CD4-positive, CD25-positive, alpha-beta regulatory T cell (primary cell): ENCODE measurements around the gene CYB561D1. TPM values are rescaled to one million over a fixed set of nuclear protein-coding genes. Genes with fewer than 3 reads are reported as not detected.
"Not testable (repeated sequence)": the region's sequence is repeated elsewhere in the genome, so short reads cannot be mapped to it uniquely, and the experiment has no call there.

Source experiments
- ATAC-seq, 2 donors: fragments of 150-1000 bp; cut with Tn5 transposase; one replicate each; pipeline ENCODE4 v1.10.0; 2021; ENCODE audit warnings: low read depth in 2 of 2, moderate number of reproducible peaks in 2 of 2, moderate library complexity in 1 of 2
- DNase-seq, 3 donors: peaks; one replicate each; pipeline versions ENCODE4 v3.0.0 to v3.0.0-alpha.2; 2012 to 2022; ENCODE audit warnings: mixed read lengths in 1 of 3
- H3K27ac ChIP-seq: one replicate; pipeline ENCODE4 v1.7.0; 2013; ENCODE audit warnings: mild to moderate bottlenecking, low read length; ENCODE audit not compliant: insufficient read depth, poor library complexity, severe bottlenecking
- H3K27me3 ChIP-seq: one replicate; pipeline ENCODE4 v1.7.0; 2013; ENCODE audit warnings: low read length; ENCODE audit not compliant: control insufficient read depth, insufficient read depth
- H3K36me3 ChIP-seq: one replicate; pipeline ENCODE4 v1.7.0; 2013; ENCODE audit warnings: mild to moderate bottlenecking, low read length, moderate library complexity; ENCODE audit not compliant: control insufficient read depth, insufficient read depth
- H3K4me1 ChIP-seq: 2 replicates; pipeline ENCODE4 v1.7.0; 2013; ENCODE audit warnings: mild to moderate bottlenecking, low read length; ENCODE audit not compliant: insufficient read depth, control insufficient read depth, poor library complexity, severe bottlenecking
- H3K4me3 ChIP-seq: one replicate; pipeline ENCODE4 v1.7.0; 2013; ENCODE audit warnings: low read depth, mild to moderate bottlenecking, low read length, moderate library complexity
- H3K9me3 ChIP-seq, 2 experiments: 1 replicate in 1 of 2; 2 replicates in 1 of 2; pipeline ENCODE4 v1.7.0; 2013; ENCODE audit warnings: low read length in 2 of 2, mild to moderate bottlenecking in 1 of 2, moderate library complexity in 1 of 2; ENCODE audit not compliant: control insufficient read depth in 2 of 2
- H3K27ac Mint-ChIP-seq, 3 donors: one replicate each; pipeline ENCODE4 v1.8.0; 2020 to 2022; ENCODE audit warnings: mild to moderate bottlenecking in 3 of 3, mixed read lengths in 3 of 3, moderate library complexity in 2 of 3
- H3K27me3 Mint-ChIP-seq: one replicate; pipeline ENCODE4 v1.8.0; 2022; ENCODE audit warnings: mild to moderate bottlenecking, mixed read lengths
- H3K36me3 Mint-ChIP-seq: one replicate; pipeline ENCODE4 v1.8.0; 2020; ENCODE audit warnings: mixed read lengths
- H3K4me1 Mint-ChIP-seq, 4 donors: one replicate each; pipeline ENCODE4 v1.8.0; 2020 to 2022; ENCODE audit warnings: mixed read lengths in 4 of 4, mild to moderate bottlenecking in 1 of 4
- H3K4me3 Mint-ChIP-seq, 4 donors: one replicate each; pipeline ENCODE4 v1.8.0; 2020 to 2022; ENCODE audit warnings: mild to moderate bottlenecking in 4 of 4, mixed read lengths in 4 of 4, moderate library complexity in 3 of 4
- H3K9me3 Mint-ChIP-seq, 7 donors: one replicate each; pipeline ENCODE4 v1.8.0; 2020 to 2022; ENCODE audit warnings: mixed read lengths in 7 of 7, mild to moderate bottlenecking in 3 of 7, moderate library complexity in 2 of 7
- polyA plus RNA-seq, 4 donors: library from polyadenylated mRNA; unstranded; fragments of 300-500 nt; fragmentation: Illumina TruSeq; gene quantifications; one replicate each; pipeline ENCODE4 v1.2.3, GENCODE V29; 2021
- total RNA-seq: library from RNA; stranded (reverse); gene quantifications from one replicate; pipeline ENCODE4 v1.2.3, GENCODE V29; 2022

The CYB561D1 gene
- total and polyA plus RNA-seq, 5 donors from 2014 or later = 11.5 to 30.7 (median 20.3) TPM

- Mint-ChIP-seq H3K9me3 (peaks cover 0 to 3% (median 0%) of the 10 kb centered on the region in 7 donors), H3K27ac (no peak within 1 kb of the TSS), H3K4me3 (peak within 1 kb of the TSS; percentile 76 to 90 (median 82)), H3K36me3 (no peaks in the 10 kb centered on the region), H3K27me3 (peaks cover 94% of the 10 kb centered on the region), H3K4me1 (peaks cover 0 to 7% (median 5%) of the 10 kb centered on the region in 4 donors)
- peaks cover 38% of the 10 kb centered on the region for H3K27me3 ChIP-seq
- no peak within 1 kb of the TSS for H3K27ac ChIP-seq
- no peaks in the 10 kb centered on the region for H3K36me3 ChIP-seq
- no peak within 1 kb of the TSS for H3K4me3 ChIP-seq
- peaks cover 11% of the 10 kb centered on the region for H3K4me1 ChIP-seq
- H3K9me3 ChIP-seq = no peaks in the 10 kb centered on the region
- no peak for DNase-seq
- no peak for ATAC-seq
Measured at GRCh38 chr1:109466452-109467300, 27.2 kb upstream of the CYB561D1 start, which contains the start of gene SYPL2. SYPL2 (plus strand) TSS chr1:109466546; CDS start chr1:109466844, 298 bp downstream.

GRCh38 chr1:109467301-109467777 lies 26.6 kb upstream of the CYB561D1 start:
- no peak overlapping the region for H3K27ac Mint-ChIP-seq
- no peak for DNase-seq
- peak overlapping the region in 3 of 4 donors; percentile 66 to 84 (median 68) for H3K4me3 Mint-ChIP-seq
- peaks cover 94% of the 10 kb centered on the region for H3K27me3 Mint-ChIP-seq
- no peak for ATAC-seq
- H3K36me3 ChIP-seq = no peaks in the 10 kb centered on the region
- peaks cover 11% of the 10 kb centered on the region for H3K4me1 ChIP-seq
- H3K9me3 Mint-ChIP-seq = peaks cover 0 to 3% (median 0%) of the 10 kb centered on the region in 7 donors
- no peak overlapping the region for H3K4me3 ChIP-seq
- peaks cover 39% of the 10 kb centered on the region for H3K27me3 ChIP-seq
- H3K36me3 Mint-ChIP-seq = no peaks in the 10 kb centered on the region
- H3K27ac ChIP-seq = no peak overlapping the region
- no peaks in the 10 kb centered on the region for H3K9me3 ChIP-seq
- peaks cover 0 to 7% (median 5%) of the 10 kb centered on the region in 4 donors for H3K4me1 Mint-ChIP-seq

- peaks cover 39% of the 10 kb centered on the region for H3K27me3 ChIP-seq
- peak overlapping the region in 2 of 4 donors; percentile 22 to 84 for H3K4me3 Mint-ChIP-seq
- peaks cover 94% of the 10 kb centered on the region for H3K27me3 Mint-ChIP-seq
Measured at GRCh38 chr1:109468061-109468460, 25.8 kb upstream of the CYB561D1 start.

GRCh38 chr1:109468903-109469302 lies 25.0 kb upstream of the CYB561D1 start:
- Histone ChIP-seq H3K4me3 (no peak overlapping the region), H3K9me3 (no peaks in the 10 kb centered on the region), H3K4me1 (peaks cover 11% of the 10 kb centered on the region), H3K27me3 (peaks cover 41% of the 10 kb centered on the region), H3K27ac (no peak overlapping the region), H3K36me3 (no peaks in the 10 kb centered on the region)
- H3K4me1 Mint-ChIP-seq = peaks cover 0 to 7% (median 5%) of the 10 kb centered on the region in 4 donors
- no peaks in the 10 kb centered on the region for H3K36me3 Mint-ChIP-seq
- no peak for DNase-seq
- no peak overlapping the region for H3K27ac Mint-ChIP-seq
- H3K9me3 Mint-ChIP-seq = peaks cover 0 to 3% (median 0%) of the 10 kb centered on the region in 7 donors
- H3K27me3 Mint-ChIP-seq = peaks cover 92% of the 10 kb centered on the region
- peak overlapping the region in 1 of 4 donors; percentile 1 for H3K4me3 Mint-ChIP-seq
- ATAC-seq = no peak

More at GRCh38 chr1:109468061-109468460, 25.8 kb upstream of the CYB561D1 start:
- Mint-ChIP-seq H3K9me3 (peaks cover 0 to 3% (median 0%) of the 10 kb centered on the region in 7 donors), H3K4me1 (peaks cover 0 to 7% (median 5%) of the 10 kb centered on the region in 4 donors), H3K27ac (no peak overlapping the region), H3K36me3 (no peaks in the 10 kb centered on the region)
- peaks cover 11% of the 10 kb centered on the region for H3K4me1 ChIP-seq
- H3K27ac ChIP-seq = no peak overlapping the region
- no peak overlapping the region for H3K4me3 ChIP-seq
- no peak for ATAC-seq
- no peaks in the 10 kb centered on the region for H3K36me3 ChIP-seq
- no peaks in the 10 kb centered on the region for H3K9me3 ChIP-seq
- DNase-seq = no peak

GRCh38 chr1:109470245-109470644 lies 23.6 kb upstream of the CYB561D1 start:
- peaks cover 11% of the 10 kb centered on the region for H3K4me1 ChIP-seq

GRCh38 chr1:109472779-109473178 lies 21.1 kb upstream of the CYB561D1 start:
- Mint-ChIP-seq H3K4me3 (no peak overlapping the region), H3K27me3 (peaks cover 79% of the 10 kb centered on the region), H3K4me1 (no peaks in the 10 kb centered on the region), H3K9me3 (peaks cover 0 to 2% (median 0%) of the 10 kb centered on the region in 7 donors), H3K36me3 (no peaks in the 10 kb centered on the region), H3K27ac (no peak overlapping the region)
- ATAC-seq (no peak), DNase-seq (no peak)
- H3K4me3 ChIP-seq = no peak overlapping the region
- H3K9me3 ChIP-seq = no peaks in the 10 kb centered on the region
- H3K36me3 ChIP-seq = no peaks in the 10 kb centered on the region
- peaks cover 38% of the 10 kb centered on the region for H3K27me3 ChIP-seq
- no peaks in the 10 kb centered on the region for H3K4me1 ChIP-seq
- H3K27ac ChIP-seq = no peak overlapping the region

More at GRCh38 chr1:109470245-109470644, 23.6 kb upstream of the CYB561D1 start:
- Mint-ChIP-seq H3K4me1 (peaks cover 0 to 7% (median 5%) of the 10 kb centered on the region in 4 donors), H3K9me3 (peaks cover 0 to 3% (median 0%) of the 10 kb centered on the region in 7 donors), H3K27ac (no peak overlapping the region), H3K4me3 (no peak overlapping the region), H3K36me3 (no peaks in the 10 kb centered on the region), H3K27me3 (peaks cover 82% of the 10 kb centered on the region)
- ATAC-seq (no peak), DNase-seq (no peak)
- Histone ChIP-seq H3K27me3 (peaks cover 40% of the 10 kb centered on the region), H3K4me3 (no peak overlapping the region), H3K27ac (no peak overlapping the region), H3K9me3 (no peaks in the 10 kb centered on the region), H3K36me3 (no peaks in the 10 kb centered on the region)

- H3K4me3 ChIP-seq, H3K9me3 Mint-ChIP-seq, H3K27ac ChIP-seq, H3K27ac Mint-ChIP-seq, H3K36me3 Mint-ChIP-seq, DNase-seq, H3K4me3 Mint-ChIP-seq, H3K9me3 ChIP-seq, H3K36me3 ChIP-seq, H3K4me1 ChIP-seq, H3K4me1 Mint-ChIP-seq, ATAC-seq: not testable (repeated sequence)
- peaks cover 32% of the 10 kb centered on the region for H3K27me3 ChIP-seq
- peaks cover 75% of the 10 kb centered on the region for H3K27me3 Mint-ChIP-seq
Measured at GRCh38 chr1:109473284-109474057, 20.4 kb upstream of the CYB561D1 start.
